ENCODE measurements around the gene BTBD2. TPM values are rescaled to one million over a fixed set of nuclear protein-coding genes. Genes with fewer than 3 reads are reported as not detected.
A peak's percentile ranks its signal among the peaks of the same experiment; 100 is the strongest.

BTBD2 gene
- total RNA-seq, 5 donors from 2014 or later (not counting 1 experiment from before 2014, with no cell fraction given), result 52.2 to 79.8 (median 73.6) TPM

GRCh38 chr19:1944088-1944915 lies 71.2 kb downstream of the BTBD2 start:
- H3K36me3 Mint-ChIP-seq, result peaks cover 2% of the 10 kb centered on the region
- peaks cover 0 to 13% of the 10 kb centered on the region in 2 donors for H3K36me3 ChIP-seq (ENCODE audit: control insufficient read depth in 2 of 2, extremely low read depth in 1 of 2, insufficient read depth in 1 of 2, low read length in 1 of 2)
- no peak overlapping the region for H3K4me3 ChIP-seq (ENCODE audit: control insufficient read depth in 1 of 2, extremely low read depth in 1 of 2, low read length in 1 of 2)
- H3K27ac ChIP-seq (ENCODE audit: low read length), result peak overlapping the region; percentile 34
- peaks cover 19 to 65% of the 10 kb centered on the region in 2 experiments for H3K4me1 ChIP-seq (ENCODE audit: control insufficient read depth in 1 of 2, extremely low read depth in 1 of 2, insufficient read depth in 2 of 2, low read length in 2 of 2)
- ChIA-PET CTCF (no interaction called here), POLR2A (interaction anchor here in 1 of 2 donors (0.6 kb wide), 1 partner anchor 87 kb away, joined by 3 read pairs; no protein-coding TSS in a partner anchor)
- WGBS (ENCODE audit: insufficient coverage), result 93% methylated on average over 24 of the region's 42 CpGs
- peaks cover 37 to 52% (median 44%) of the 10 kb centered on the region in 3 donors for H3K4me1 Mint-ChIP-seq
- DNase-seq (no peak), ATAC-seq (replicated peaks in 1 of 4) (no peak)
- peak overlapping the region in 2 of 3 donors; percentile 51 to 87 for H3K4me3 Mint-ChIP-seq
- peak overlapping the region; percentile 58 to 81 for H3K27ac Mint-ChIP-seq
- H3K27me3 ChIP-seq (replicated peaks in 1 of 2; ENCODE audit: control insufficient read depth in 2 of 2, extremely low read depth in 1 of 2, insufficient read depth in 2 of 2, low read length in 1 of 2), result no peaks in the 10 kb centered on the region
- H3K9me3 Mint-ChIP-seq, result no peaks in the 10 kb centered on the region
- no peaks in the 10 kb centered on the region for H3K27me3 Mint-ChIP-seq
- no peaks in the 10 kb centered on the region for H3K9me3 ChIP-seq

DNA sequence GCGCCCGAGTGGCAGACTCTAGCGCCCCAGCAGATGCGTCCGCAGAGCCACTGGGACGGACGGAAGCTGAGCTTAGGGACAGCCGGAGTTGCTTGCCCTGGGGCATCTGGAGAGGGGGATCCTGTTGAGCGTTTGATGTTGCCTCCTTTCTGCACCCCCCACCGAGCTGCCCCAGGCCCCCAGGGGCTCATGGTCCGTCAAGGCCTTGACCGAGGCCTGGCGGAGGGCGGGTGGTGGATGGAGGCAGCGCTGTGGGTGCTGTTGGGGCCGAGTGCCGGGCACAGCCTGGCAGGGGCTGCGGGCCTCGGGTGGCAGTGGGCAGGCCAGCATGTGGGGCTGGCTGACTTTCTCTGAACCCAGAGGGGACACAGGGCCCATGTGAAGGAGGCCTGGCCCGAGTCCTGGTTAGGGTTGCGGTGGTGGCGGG lies 71.8 kb downstream of the BTBD2 start:
- DNase-seq (no peak), ATAC-seq (replicated peaks in 1 of 4) (no peak)
- WGBS (ENCODE audit: insufficient coverage), result 90% methylated on average over 22 of the region's 22 CpGs
- peaks cover 0 to 8% of the 10 kb centered on the region in 2 donors for H3K36me3 ChIP-seq (ENCODE audit: control insufficient read depth in 2 of 2, extremely low read depth in 1 of 2, insufficient read depth in 1 of 2, low read length in 1 of 2)
- CTCF ChIA-PET, result interaction anchor here in 1 of 2 donors (0.7 kb wide), 1 partner anchor 16 kb away, joined by 3 read pairs; no protein-coding TSS in a partner anchor
- Mint-ChIP-seq H3K9me3 (no peaks in the 10 kb centered on the region), H3K4me1 (peaks cover 31 to 46% (median 39%) of the 10 kb centered on the region in 3 donors), H3K36me3 (peaks cover 2% of the 10 kb centered on the region), H3K27ac (peak overlapping the region; percentile 98), H3K27me3 (no peaks in the 10 kb centered on the region), H3K4me3 (peak overlapping the region; percentile 87 to 96 (median 92))
- peak overlapping the region; percentile 70 to 94 for H3K4me3 ChIP-seq (ENCODE audit: control insufficient read depth in 1 of 2, extremely low read depth in 1 of 2, low read length in 1 of 2)
- no peaks in the 10 kb centered on the region for H3K9me3 ChIP-seq
- H3K27me3 ChIP-seq (replicated peaks in 1 of 2; ENCODE audit: control insufficient read depth in 2 of 2, extremely low read depth in 1 of 2, insufficient read depth in 2 of 2, low read length in 1 of 2), result no peaks in the 10 kb centered on the region
- POLR2A ChIA-PET, result interaction anchor here in 1 of 2 donors (0.5 to 0.6 kb wide), 2 partner anchors 9 to 87 kb away, joined by 3 to 4 read pairs; no protein-coding TSS in a partner anchor
- H3K27ac ChIP-seq (ENCODE audit: low read length), result peak overlapping the region; percentile 96
- H3K4me1 ChIP-seq (ENCODE audit: control insufficient read depth in 1 of 2, extremely low read depth in 1 of 2, insufficient read depth in 2 of 2, low read length in 2 of 2), result peaks cover 19 to 67% of the 10 kb centered on the region in 2 experiments

DNA sequence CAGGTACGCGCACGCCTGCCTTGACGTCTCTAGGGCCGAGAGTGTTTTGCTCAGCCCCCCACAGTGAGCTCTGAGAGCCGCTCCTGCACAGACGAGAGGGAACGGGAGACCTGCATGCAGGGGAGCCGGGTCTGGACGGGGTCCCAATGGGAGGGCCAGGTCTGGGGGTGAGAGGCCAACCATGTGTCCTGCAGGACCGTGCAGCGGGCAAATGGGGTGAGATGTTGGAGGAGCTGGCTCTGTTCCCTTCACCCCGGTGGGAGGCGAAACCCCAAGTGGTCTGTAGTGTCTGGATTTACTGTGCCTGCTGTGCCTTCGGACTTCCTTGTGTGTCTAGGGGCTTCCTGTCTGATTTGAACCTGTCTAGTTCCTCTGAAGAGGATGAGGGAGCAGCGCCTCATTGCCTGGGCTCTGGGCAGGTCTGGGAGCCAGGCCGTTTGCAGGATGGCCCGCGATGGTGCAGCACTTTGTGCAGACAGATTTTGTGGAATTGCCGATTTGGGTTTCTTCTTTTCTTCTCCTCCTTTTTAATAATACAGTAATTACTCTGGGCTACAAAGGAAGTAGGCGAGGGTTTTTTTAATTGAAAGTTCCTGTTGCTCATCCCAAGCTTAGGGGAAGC lies 72.5 kb downstream of the BTBD2 start:
- Mint-ChIP-seq H3K4me3 (peak overlapping the region; percentile 87 to 96 (median 92)), H3K27me3 (no peaks in the 10 kb centered on the region), H3K9me3 (no peaks in the 10 kb centered on the region), H3K4me1 (peaks cover 28 to 43% (median 36%) of the 10 kb centered on the region in 3 donors), H3K36me3 (no peaks in the 10 kb centered on the region), H3K27ac (peak overlapping the region; percentile 98)
- Histone ChIP-seq H3K27me3 (replicated peaks in 1 of 2; ENCODE audit: control insufficient read depth in 2 of 2, extremely low read depth in 1 of 2, insufficient read depth in 2 of 2, low read length in 1 of 2) (no peaks in the 10 kb centered on the region), H3K4me1 (ENCODE audit: control insufficient read depth in 1 of 2, extremely low read depth in 1 of 2, insufficient read depth in 2 of 2, low read length in 2 of 2) (peaks cover 19 to 66% of the 10 kb centered on the region in 2 experiments), H3K9me3 (no peaks in the 10 kb centered on the region), H3K4me3 (ENCODE audit: control insufficient read depth in 1 of 2, extremely low read depth in 1 of 2, low read length in 1 of 2) (peak overlapping the region; percentile 70 to 94), H3K27ac (ENCODE audit: low read length) (peak overlapping the region; percentile 96), H3K36me3 (ENCODE audit: control insufficient read depth in 2 of 2, extremely low read depth in 1 of 2, insufficient read depth in 1 of 2, low read length in 1 of 2) (peaks cover 0 to 8% of the 10 kb centered on the region in 2 donors)
- 2% methylated on average over 15 of the region's 21 CpGs for WGBS (ENCODE audit: insufficient coverage)
- CTCF ChIA-PET, result interaction anchor here (0.5 to 0.7 kb wide), 2 partner anchors 15 to 156 kb away, joined by 3 read pairs; no protein-coding TSS in a partner anchor
- DNase-seq (peak in 1 of 35 experiments; percentile 55), ATAC-seq (replicated peaks in 1 of 4) (no peak)
- POLR2A ChIA-PET, result interaction anchor here (0.5 to 1.0 kb wide), 2 partner anchors 9 to 99 kb away, joined by 3 to 4 read pairs; no protein-coding TSS in a partner anchor

- Mint-ChIP-seq H3K36me3 (no peaks in the 10 kb centered on the region), H3K4me1 (peaks cover 28 to 42% (median 36%) of the 10 kb centered on the region in 3 donors), H3K27ac (peak overlapping the region; percentile 98), H3K9me3 (no peaks in the 10 kb centered on the region), H3K27me3 (no peaks in the 10 kb centered on the region), H3K4me3 (peak overlapping the region; percentile 87 to 96 (median 92))
- under 1% methylated on average over 27 of the region's 40 CpGs for WGBS (ENCODE audit: insufficient coverage)
- Histone ChIP-seq H3K27me3 (replicated peaks in 1 of 2; ENCODE audit: control insufficient read depth in 2 of 2, extremely low read depth in 1 of 2, insufficient read depth in 2 of 2, low read length in 1 of 2) (no peaks in the 10 kb centered on the region), H3K36me3 (ENCODE audit: control insufficient read depth in 2 of 2, extremely low read depth in 1 of 2, insufficient read depth in 1 of 2, low read length in 1 of 2) (peaks cover 0 to 8% of the 10 kb centered on the region in 2 donors), H3K4me1 (ENCODE audit: control insufficient read depth in 1 of 2, extremely low read depth in 1 of 2, insufficient read depth in 2 of 2, low read length in 2 of 2) (peaks cover 19 to 59% of the 10 kb centered on the region in 2 experiments), H3K4me3 (ENCODE audit: control insufficient read depth in 1 of 2, extremely low read depth in 1 of 2, low read length in 1 of 2) (peak overlapping the region; percentile 70 to 94), H3K27ac (ENCODE audit: low read length) (peak overlapping the region; percentile 96), H3K9me3 (no peaks in the 10 kb centered on the region)
- DNase-seq, result peak; percentile 57 to 90 (median 75)
- CTCF ChIA-PET, result interaction anchor here in 1 of 2 donors (0.5 kb wide), 1 partner anchor 156 kb away, joined by 3 read pairs; no protein-coding TSS in a partner anchor
- POLR2A ChIA-PET, result interaction anchor here (0.6 to 1.0 kb wide), 3 partner anchors 100 to 514 kb away, joined by 3 to 4 read pairs (median 3); no protein-coding TSS in a partner anchor
- ATAC-seq (replicated peaks in 1 of 4), result peak; percentile 53 to 63 (median 55)
These were observed 73.2 kb downstream of the BTBD2 start for GRCh38 chr19:1942078-1942933.

DNA sequence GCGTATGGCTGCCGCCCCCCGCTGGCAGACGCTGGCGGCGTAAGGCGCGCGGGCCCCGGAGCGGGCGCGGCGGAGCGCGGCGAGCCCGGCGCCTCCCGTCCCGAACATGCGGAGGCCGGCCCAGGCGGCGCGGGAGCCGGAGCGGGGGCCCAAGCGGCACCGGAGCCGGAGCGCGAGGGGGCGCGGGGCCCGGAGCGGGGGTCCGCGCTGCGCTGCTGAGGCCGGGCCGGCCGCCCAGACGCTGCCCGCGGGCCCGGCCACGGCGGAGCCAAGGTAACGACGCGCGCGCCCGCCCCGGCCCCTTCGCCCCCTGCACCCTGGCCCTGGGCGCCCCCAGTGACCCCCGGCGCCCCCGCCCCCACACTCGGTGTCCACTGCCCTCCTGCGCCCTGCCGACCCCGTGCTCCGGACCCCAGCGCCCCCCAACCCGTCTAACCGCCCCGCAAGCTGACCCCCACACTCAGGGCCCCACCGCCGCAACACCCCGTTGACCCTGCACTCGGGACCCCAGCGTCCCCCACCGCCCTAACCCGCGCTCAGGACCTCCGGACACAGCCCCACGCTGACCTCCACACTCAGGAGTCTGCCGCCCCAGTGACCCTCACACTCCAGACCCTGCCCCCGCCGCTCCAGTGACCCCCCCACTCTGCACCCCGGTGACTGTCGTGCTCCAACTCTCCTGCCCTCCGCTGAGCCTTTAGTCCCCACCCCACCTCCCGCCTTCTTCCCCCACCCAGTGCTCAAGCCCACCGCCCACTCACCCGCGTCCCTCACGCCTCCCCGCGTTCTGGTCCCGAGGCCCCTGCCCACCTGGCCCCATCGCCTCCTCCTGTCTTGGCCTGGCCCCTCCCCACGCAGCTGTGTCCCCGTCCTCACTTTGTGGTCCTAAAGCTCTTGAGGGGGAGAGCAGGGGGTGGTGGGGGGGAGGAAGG lies 74.1 kb downstream of the BTBD2 start, which contains the start of gene CSNK1G2:
TSS of gene CSNK1G2 (plus strand) at position 27 of the 932 bp plus-strand sequence. CDS start 28,601 bp downstream, outside the sequence.
- ChIA-PET POLR2A (interaction anchor here in 1 of 2 donors (0.6 to 0.7 kb wide), 2 partner anchors 105 to 515 kb away, joined by 3 to 4 read pairs; no protein-coding TSS in a partner anchor), CTCF (interaction anchor here in 1 of 2 donors (0.5 kb wide), 1 partner anchor 9 kb away, joined by 4 read pairs; no protein-coding TSS in a partner anchor)
- Mint-ChIP-seq H3K9me3 (no peaks in the 10 kb centered on the region), H3K4me1 (peaks cover 32 to 39% (median 37%) of the 10 kb centered on the region in 3 donors), H3K36me3 (no peaks in the 10 kb centered on the region), H3K27ac (peak within 1 kb of the TSS; percentile 98), H3K27me3 (no peaks in the 10 kb centered on the region), H3K4me3 (peak within 1 kb of the TSS; percentile 87 to 96 (median 92))
- no peaks in the 10 kb centered on the region for H3K9me3 ChIP-seq
- peak within 1 kb of the TSS; percentile 97 for H3K27ac ChIP-seq (ENCODE audit: low read length)
- peak; percentile 46 to 67 (median 62) for ATAC-seq (replicated peaks in 1 of 4)
- DNase-seq, result peak in 4 of 35 experiments; percentile 15 to 27 (median 22)
- peak within 1 kb of the TSS; percentile 70 to 94 for H3K4me3 ChIP-seq (ENCODE audit: control insufficient read depth in 1 of 2, extremely low read depth in 1 of 2, low read length in 1 of 2)
- H3K4me1 ChIP-seq (ENCODE audit: control insufficient read depth in 1 of 2, extremely low read depth in 1 of 2, insufficient read depth in 2 of 2, low read length in 2 of 2), result peaks cover 19 to 53% of the 10 kb centered on the region in 2 experiments
- peaks cover 0 to 2% of the 10 kb centered on the region in 2 donors for H3K36me3 ChIP-seq (ENCODE audit: control insufficient read depth in 2 of 2, extremely low read depth in 1 of 2, insufficient read depth in 1 of 2, low read length in 1 of 2)
- no peaks in the 10 kb centered on the region for H3K27me3 ChIP-seq (replicated peaks in 1 of 2; ENCODE audit: control insufficient read depth in 2 of 2, extremely low read depth in 1 of 2, insufficient read depth in 2 of 2, low read length in 1 of 2)
- under 1% methylated on average over 87 of the region's 97 CpGs for WGBS (ENCODE audit: insufficient coverage)

Data from T-cell (primary cell).